ENCODE data around the gene FANCC. TPM values are rescaled to one million over a fixed set of nuclear protein-coding genes. Genes with fewer than 3 reads are reported as not detected.

FANCC gene
- total RNA-seq, 2 donors from 2014 or later: 17.6 to 23.5 TPM

DNA sequence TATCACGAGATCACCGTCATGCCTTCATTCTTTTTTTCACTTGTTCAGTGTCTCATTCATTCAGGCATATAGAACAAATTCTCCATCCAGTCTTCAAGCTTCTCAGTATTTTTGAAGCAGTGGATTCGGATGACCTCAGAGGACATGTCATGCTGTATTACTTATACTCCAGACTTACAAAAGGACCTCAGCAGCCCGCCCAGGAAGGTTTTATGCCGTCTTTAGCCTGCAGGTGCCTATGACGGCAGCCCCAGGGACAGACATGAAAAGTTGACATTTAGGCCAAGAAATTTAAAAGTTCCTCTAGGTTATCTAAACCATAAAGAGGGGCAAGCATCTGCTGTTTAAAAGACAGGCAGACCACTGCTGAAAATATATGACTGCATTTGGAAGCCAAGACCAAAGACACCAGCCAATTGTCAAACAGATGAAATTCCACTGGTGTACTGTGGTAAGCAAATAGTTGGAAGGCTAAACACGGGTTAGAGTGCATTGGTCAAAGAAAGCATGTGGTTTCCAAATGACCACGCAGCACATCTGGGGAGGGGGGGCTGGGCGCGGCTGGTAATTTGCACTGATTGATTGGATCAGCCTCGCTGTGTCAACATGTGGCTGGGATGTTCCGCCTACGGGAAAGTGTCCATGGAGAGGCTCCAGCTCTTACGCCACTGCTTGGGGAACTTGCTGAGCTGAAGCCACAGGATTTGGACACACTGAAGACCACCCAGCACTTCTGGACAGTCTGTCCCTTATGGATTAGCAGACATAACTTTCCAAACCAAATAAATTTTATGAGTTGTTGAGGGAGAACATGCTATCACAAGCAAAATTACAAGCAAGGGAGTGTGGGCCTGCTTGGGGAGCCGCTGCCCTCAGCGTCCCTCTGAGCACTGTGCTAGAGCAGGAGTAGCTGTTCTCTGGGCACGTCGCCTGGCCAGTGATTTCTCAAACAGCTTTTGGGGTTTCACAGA, 173.6 kb downstream of the FANCC start:
- Mint-ChIP-seq H3K27ac (no peak overlapping the region), H3K9me3 (no peaks in the 10 kb centered on the region), H3K27me3 (ENCODE audit: insufficient read depth) (no peaks in the 10 kb centered on the region)

DNA sequence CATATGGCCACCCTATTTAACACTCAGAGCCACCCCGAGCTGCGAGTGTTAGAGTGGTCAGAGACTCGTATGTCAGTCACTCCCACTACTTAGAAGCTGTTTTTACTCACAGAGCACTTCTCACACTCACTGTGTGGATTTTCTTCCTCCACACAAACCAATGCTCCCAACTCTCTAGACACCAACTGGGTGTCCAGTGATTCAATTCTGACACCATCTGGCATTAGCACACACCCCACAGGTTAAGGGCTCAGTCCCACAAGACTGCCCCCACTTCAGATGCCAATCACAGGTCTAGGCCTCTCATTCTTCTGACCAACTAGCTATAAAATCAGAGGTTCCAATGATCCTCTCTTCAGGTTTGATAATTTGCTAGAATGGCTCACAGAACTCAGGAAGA, 174.8 kb downstream of the FANCC start:
- H3K4me3 Mint-ChIP-seq: no peak overlapping the region
- WGBS, 2 experiments (ENCODE audit: insufficient coverage in 1 of 2, insufficient read length in 1 of 2): 93 to 96% methylated on average over 2 to 3 of the region's 3 CpGs
- H3K27ac Mint-ChIP-seq: no peak overlapping the region

More for the DNA sequence above, 173.6 kb downstream of the FANCC start:
- TF ChIP-seq, protein P1, sequence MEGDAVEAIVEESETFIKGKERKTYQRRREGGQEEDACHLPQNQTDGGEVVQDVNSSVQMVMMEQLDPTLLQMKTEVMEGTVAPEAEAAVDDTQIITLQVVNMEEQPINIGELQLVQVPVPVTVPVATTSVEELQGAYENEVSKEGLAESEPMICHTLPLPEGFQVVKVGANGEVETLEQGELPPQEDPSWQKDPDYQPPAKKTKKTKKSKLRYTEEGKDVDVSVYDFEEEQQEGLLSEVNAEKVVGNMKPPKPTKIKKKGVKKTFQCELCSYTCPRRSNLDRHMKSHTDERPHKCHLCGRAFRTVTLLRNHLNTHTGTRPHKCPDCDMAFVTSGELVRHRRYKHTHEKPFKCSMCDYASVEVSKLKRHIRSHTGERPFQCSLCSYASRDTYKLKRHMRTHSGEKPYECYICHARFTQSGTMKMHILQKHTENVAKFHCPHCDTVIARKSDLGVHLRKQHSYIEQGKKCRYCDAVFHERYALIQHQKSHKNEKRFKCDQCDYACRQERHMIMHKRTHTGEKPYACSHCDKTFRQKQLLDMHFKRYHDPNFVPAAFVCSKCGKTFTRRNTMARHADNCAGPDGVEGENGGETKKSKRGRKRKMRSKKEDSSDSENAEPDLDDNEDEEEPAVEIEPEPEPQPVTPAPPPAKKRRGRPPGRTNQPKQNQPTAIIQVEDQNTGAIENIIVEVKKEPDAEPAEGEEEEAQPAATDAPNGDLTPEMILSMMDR (conservative IDR thresholded peaks at IDR 0.05): no peak
- Histone ChIP-seq H3K36me3 (ENCODE audit: control insufficient read depth, insufficient read depth, low read length) (no peaks in the 10 kb centered on the region), H3K27ac (ENCODE audit: low read depth, low read length) (no peak overlapping the region), H3K9ac (ENCODE audit: extremely low read depth, low read length, poor library complexity, severe bottlenecking) (no peak overlapping the region), H3K4me1 (ENCODE audit: control insufficient read depth, insufficient read depth, low read length) (no peaks in the 10 kb centered on the region), H3K9me3 (ENCODE audit: control insufficient read depth, low read length) (no peaks in the 10 kb centered on the region), H3K27me3 (ENCODE audit: control insufficient read depth, insufficient read depth, low read length, poor library complexity, severe bottlenecking) (no peaks in the 10 kb centered on the region), H3K4me3 (ENCODE audit: low read length) (no peak overlapping the region)
- H3K4me3 Mint-ChIP-seq: no peak overlapping the region
- 91 to 97% methylated on average over 17 to 18 of the region's 18 CpGs for WGBS, 2 experiments (ENCODE audit: insufficient coverage in 1 of 2, insufficient read length in 1 of 2)
- peaks cover 15% of the 10 kb centered on the region for H3K4me1 Mint-ChIP-seq
- H3K36me3 Mint-ChIP-seq (ENCODE audit: low read depth): peaks cover 3% of the 10 kb centered on the region
- DNase-seq: peak; percentile 37

DNA sequence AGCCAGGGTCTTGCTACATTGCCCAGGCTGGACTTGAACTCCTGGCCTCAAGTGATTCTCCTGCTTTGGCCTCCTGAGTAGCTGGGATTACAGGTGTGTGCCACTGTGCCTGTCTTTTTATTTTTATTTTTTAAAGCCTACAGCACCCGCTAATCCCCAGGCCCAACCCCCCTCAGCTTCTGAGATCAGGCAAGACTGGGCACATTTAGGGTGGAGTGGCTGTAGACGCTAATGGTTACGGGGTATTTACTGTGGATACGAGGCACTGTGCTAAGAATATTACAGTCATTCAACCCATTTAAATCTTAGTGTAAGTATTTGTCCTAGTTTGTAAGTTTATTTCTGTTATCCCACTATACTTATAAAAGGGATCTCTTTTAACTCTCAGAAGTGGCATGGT, 175.2 kb downstream of the FANCC start:
- Histone ChIP-seq H3K27ac (ENCODE audit: low read depth, low read length) (no peak overlapping the region), H3K27me3 (ENCODE audit: control insufficient read depth, insufficient read depth, low read length, poor library complexity, severe bottlenecking) (no peaks in the 10 kb centered on the region), H3K4me3 (ENCODE audit: low read length) (no peak overlapping the region), H3K4me1 (ENCODE audit: control insufficient read depth, insufficient read depth, low read length) (no peaks in the 10 kb centered on the region), H3K9ac (ENCODE audit: extremely low read depth, low read length, poor library complexity, severe bottlenecking) (no peak overlapping the region), H3K9me3 (ENCODE audit: control insufficient read depth, low read length) (no peaks in the 10 kb centered on the region), H3K36me3 (ENCODE audit: control insufficient read depth, insufficient read depth, low read length) (no peaks in the 10 kb centered on the region)
- TF ChIP-seq, protein P1 (conservative IDR thresholded peaks at IDR 0.05): no peak
- 91 to 100% methylated on average over 1 to 2 of the region's 4 CpGs for WGBS, 2 experiments (ENCODE audit: insufficient coverage in 1 of 2, insufficient read length in 1 of 2)
- H3K27ac Mint-ChIP-seq: no peak overlapping the region
- no peaks in the 10 kb centered on the region for H3K9me3 Mint-ChIP-seq
- H3K4me1 Mint-ChIP-seq: peaks cover 15% of the 10 kb centered on the region
- no peak for DNase-seq
- no peak overlapping the region for H3K4me3 Mint-ChIP-seq
- no peaks in the 10 kb centered on the region for H3K27me3 Mint-ChIP-seq (ENCODE audit: insufficient read depth)
- H3K36me3 Mint-ChIP-seq (ENCODE audit: low read depth): peaks cover 6% of the 10 kb centered on the region

More for the DNA sequence above, 174.8 kb downstream of the FANCC start:
- Mint-ChIP-seq H3K4me1 (peaks cover 15% of the 10 kb centered on the region), H3K9me3 (no peaks in the 10 kb centered on the region), H3K27me3 (ENCODE audit: insufficient read depth) (no peaks in the 10 kb centered on the region), H3K36me3 (ENCODE audit: low read depth) (peaks cover 3% of the 10 kb centered on the region)
- H3K9me3 ChIP-seq (ENCODE audit: control insufficient read depth, low read length): no peaks in the 10 kb centered on the region
- no peak overlapping the region for H3K27ac ChIP-seq (ENCODE audit: low read depth, low read length)
- DNase-seq: no peak
- no peak overlapping the region for H3K4me3 ChIP-seq (ENCODE audit: low read length)
- TF ChIP-seq, protein P1 (conservative IDR thresholded peaks at IDR 0.05): no peak
- H3K9ac ChIP-seq (ENCODE audit: extremely low read depth, low read length, poor library complexity, severe bottlenecking): no peak overlapping the region
- H3K4me1 ChIP-seq (ENCODE audit: control insufficient read depth, insufficient read depth, low read length): no peaks in the 10 kb centered on the region
- no peaks in the 10 kb centered on the region for H3K27me3 ChIP-seq (ENCODE audit: control insufficient read depth, insufficient read depth, low read length, poor library complexity, severe bottlenecking)
- no peaks in the 10 kb centered on the region for H3K36me3 ChIP-seq (ENCODE audit: control insufficient read depth, insufficient read depth, low read length)
